Measurements from ENCODE around the gene KCNA4. TPM values are rescaled to one million over a fixed set of nuclear protein-coding genes. Genes with fewer than 3 reads are reported as not detected.
A peak's percentile ranks its signal among the peaks of the same experiment; 100 is the strongest.

The KCNA4 gene
- 0.11 TPM for total RNA-seq

DNA sequence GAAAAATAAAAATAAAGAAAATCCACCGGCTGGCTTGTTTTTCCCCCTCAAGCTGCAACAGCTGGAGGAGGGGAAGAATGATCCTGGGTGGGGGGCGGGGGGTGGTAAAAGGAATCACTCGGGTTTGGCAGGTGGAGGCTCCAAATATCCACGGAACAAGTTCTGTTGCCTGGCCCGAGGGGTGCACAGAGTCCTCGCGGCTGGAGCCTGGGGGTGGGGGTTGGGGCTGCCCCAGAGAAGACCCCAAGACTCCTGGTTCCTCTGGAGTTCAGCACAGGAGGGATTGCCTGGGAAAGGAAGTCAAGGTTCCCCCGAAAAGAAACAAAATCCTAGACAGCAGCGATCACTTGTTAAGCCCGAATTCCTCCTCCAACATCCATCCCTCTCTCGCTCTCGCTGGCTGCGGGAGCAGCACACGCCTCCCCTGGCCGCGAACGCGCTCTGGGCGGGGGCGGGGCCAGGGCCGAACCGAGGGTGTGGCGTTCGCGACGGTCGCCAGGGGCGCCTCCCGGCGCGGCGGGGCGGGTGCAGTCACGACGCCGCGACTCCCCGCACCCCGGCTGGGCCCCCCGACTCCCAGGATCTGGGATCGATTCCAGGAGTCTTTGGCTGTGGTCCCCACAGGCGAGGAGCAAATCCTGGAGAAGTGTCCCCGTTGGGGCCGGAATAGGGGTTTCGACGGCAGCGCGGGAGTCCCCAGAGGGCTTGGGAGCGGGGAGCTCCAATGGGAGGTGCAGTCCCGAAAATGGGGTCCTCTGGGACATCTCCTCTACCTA lies at the start of gene KCNA4:
TSS of gene KCNA4 (minus strand) at position 443 of the 776 bp plus-strand sequence. CDS start 4,352 bp downstream, outside the sequence.
- TF ChIP-seq, protein P1, sequence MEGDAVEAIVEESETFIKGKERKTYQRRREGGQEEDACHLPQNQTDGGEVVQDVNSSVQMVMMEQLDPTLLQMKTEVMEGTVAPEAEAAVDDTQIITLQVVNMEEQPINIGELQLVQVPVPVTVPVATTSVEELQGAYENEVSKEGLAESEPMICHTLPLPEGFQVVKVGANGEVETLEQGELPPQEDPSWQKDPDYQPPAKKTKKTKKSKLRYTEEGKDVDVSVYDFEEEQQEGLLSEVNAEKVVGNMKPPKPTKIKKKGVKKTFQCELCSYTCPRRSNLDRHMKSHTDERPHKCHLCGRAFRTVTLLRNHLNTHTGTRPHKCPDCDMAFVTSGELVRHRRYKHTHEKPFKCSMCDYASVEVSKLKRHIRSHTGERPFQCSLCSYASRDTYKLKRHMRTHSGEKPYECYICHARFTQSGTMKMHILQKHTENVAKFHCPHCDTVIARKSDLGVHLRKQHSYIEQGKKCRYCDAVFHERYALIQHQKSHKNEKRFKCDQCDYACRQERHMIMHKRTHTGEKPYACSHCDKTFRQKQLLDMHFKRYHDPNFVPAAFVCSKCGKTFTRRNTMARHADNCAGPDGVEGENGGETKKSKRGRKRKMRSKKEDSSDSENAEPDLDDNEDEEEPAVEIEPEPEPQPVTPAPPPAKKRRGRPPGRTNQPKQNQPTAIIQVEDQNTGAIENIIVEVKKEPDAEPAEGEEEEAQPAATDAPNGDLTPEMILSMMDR (IDR thresholded peaks at IDR 0.05): no peak
- Histone ChIP-seq H3K27ac (no peak within 1 kb of the TSS), H3K4me1 (peaks cover 0 to 3% of the 10 kb centered on the region in 2 donors), H3K9me3 (no peaks in the 10 kb centered on the region), H3K27me3 (no peaks in the 10 kb centered on the region), H3K4me3 (peak within 1 kb of the TSS; percentile 53 to 55), H3K36me3 (no peaks in the 10 kb centered on the region)
- DNase-seq (ENCODE audit: low spot score in 2 of 2): no peak
- intact Hi-C loops (cut with DNase I): no loop called here

- no peaks in the 10 kb centered on the region for H3K27me3 ChIP-seq
- no peak overlapping the region for H3K4me3 ChIP-seq
- DNase-seq (ENCODE audit: low spot score in 2 of 2): no peak
- intact Hi-C loops (cut with DNase I): no loop called here
- no peaks in the 10 kb centered on the region for H3K9me3 ChIP-seq
- no peak overlapping the region for H3K27ac ChIP-seq
- no peaks in the 10 kb centered on the region for H3K4me1 ChIP-seq
- TF ChIP-seq, protein P1 (IDR thresholded peaks at IDR 0.05): no peak
- no peaks in the 10 kb centered on the region for H3K36me3 ChIP-seq
These were observed 45.3 kb upstream of the KCNA4 start for GRCh38 chr11:30062103-30062502.

- Histone ChIP-seq H3K9me3 (no peaks in the 10 kb centered on the region), H3K27me3 (no peaks in the 10 kb centered on the region), H3K27ac (no peak overlapping the region), H3K36me3 (no peaks in the 10 kb centered on the region), H3K4me1 (no peaks in the 10 kb centered on the region), H3K4me3 (no peak overlapping the region)
- DNase-seq (ENCODE audit: low spot score in 2 of 2): no peak
- intact Hi-C loops (cut with DNase I): no loop called here
- TF ChIP-seq, protein P1 (IDR thresholded peaks at IDR 0.05): no peak
These were observed 42.5 kb upstream of the KCNA4 start for GRCh38 chr11:30059172-30059815.

GRCh38 chr11:30049214-30049613 lies 32.4 kb upstream of the KCNA4 start:
- no peaks in the 10 kb centered on the region for H3K27me3 ChIP-seq
- no peaks in the 10 kb centered on the region for H3K9me3 ChIP-seq
- intact Hi-C loops (cut with DNase I): no loop called here
- DNase-seq (ENCODE audit: low spot score in 2 of 2): no peak
- TF ChIP-seq, protein P1 (IDR thresholded peaks at IDR 0.05): no peak
- H3K4me1 ChIP-seq: no peaks in the 10 kb centered on the region
- no peaks in the 10 kb centered on the region for H3K36me3 ChIP-seq
- H3K4me3 ChIP-seq: no peak overlapping the region
- H3K27ac ChIP-seq: no peak overlapping the region

GRCh38 chr11:30046578-30046945 lies 29.7 kb upstream of the KCNA4 start:
- TF ChIP-seq, protein P1 (IDR thresholded peaks at IDR 0.05): no peak
- H3K4me1 ChIP-seq: no peaks in the 10 kb centered on the region
- no peak overlapping the region for H3K4me3 ChIP-seq
- no peaks in the 10 kb centered on the region for H3K27me3 ChIP-seq
- DNase-seq (ENCODE audit: low spot score in 2 of 2): no peak
- no peaks in the 10 kb centered on the region for H3K9me3 ChIP-seq
- intact Hi-C loops (cut with DNase I): no loop called here
- no peaks in the 10 kb centered on the region for H3K36me3 ChIP-seq
- H3K27ac ChIP-seq: no peak overlapping the region
